GM12875 (cell line): ENCODE results near the gene RAB26.

ENCODE experiments used
- H3K4me3 ChIP-seq: one replicate; pipeline ENCODE4 v1.5.1; 2011; ENCODE audit warnings: low read depth, low read length, control low read depth
- CTCF ChIP-seq: IDR thresholded peaks from 2 replicates; pipeline ENCODE4 v1.5.1; 2011; ENCODE audit warnings: low read depth, mild to moderate bottlenecking, control low read depth, inconsistent platforms, low read length, moderate library complexity, borderline replicate concordance; ENCODE audit not compliant: insufficient read depth

Gene RAB26

GRCh38 chr16:2147378-2147777 lies 1.0 kb upstream of the RAB26 start:
- no peak for TF ChIP-seq CTCF
- H3K4me3 ChIP-seq: no peak overlapping the region

GRCh38 chr16:2148714-2149629 lies 547 bp downstream of the RAB26 start:
- 0 out of 2 replicates have a peak, but pooled peaks have one; percentile 6 for TF ChIP-seq CTCF
- peak overlapping the region; percentile 24 for H3K4me3 ChIP-seq

- no peak overlapping the region for H3K4me3 ChIP-seq
- TF ChIP-seq CTCF: no peak
Measured at GRCh38 chr16:2149630-2150417, 1.4 kb downstream of the RAB26 start.

- no peak for TF ChIP-seq CTCF
- no peak overlapping the region for H3K4me3 ChIP-seq
Measured at GRCh38 chr16:2150418-2151187, 2.2 kb downstream of the RAB26 start.

- no peak for TF ChIP-seq CTCF
- peak overlapping the region; percentile 31 for H3K4me3 ChIP-seq
Measured at GRCh38 chr16:2151188-2152091, 3.0 kb downstream of the RAB26 start.

- TF ChIP-seq CTCF: no peak
- H3K4me3 ChIP-seq: peak overlapping the region; percentile 92
Measured at GRCh38 chr16:2152695-2153506, 4.5 kb downstream of the RAB26 start.
